Right lobe of liver (tissue), 6 donors: ENCODE results near the gene A3GALT2. TPM values are rescaled to one million over a fixed set of nuclear protein-coding genes. Genes with fewer than 3 reads are reported as not detected.

ENCODE experiments used
- ATAC-seq, 4 donors: fragments of 200-7000 bp; cut with Tn5 transposase; one replicate each; pipeline ENCODE4 v1.9.1; 2020; ENCODE audit warnings: mild to moderate bottlenecking in 4 of 4, moderate library complexity in 4 of 4
- DNase-seq, 3 donors: peaks; one replicate each; pipeline ENCODE4 v3.0.0-alpha.2; 2020
- H3K27ac ChIP-seq, 3 donors: fragments of 200-600 bp; one replicate each; pipeline ENCODE4 v1.8.0; 2022
- H3K27me3 ChIP-seq, 2 donors: fragments of 200-600 bp; one replicate each; pipeline ENCODE4 v1.8.0; 2022
- H3K36me3 ChIP-seq, 4 donors: fragments of 200-600 bp; sonication (generic) in 1 of 4; one replicate each; pipeline versions ENCODE4 v1.5.1 to v1.8.0; 2017 to 2022; ENCODE audit warnings: control low read depth in 1 of 4
- H3K4me1 ChIP-seq, 4 donors: fragments of 200-600 bp; sonication (generic) in 1 of 4; one replicate each; pipeline versions ENCODE4 v1.5.1 to v1.8.0; 2017 to 2022; ENCODE audit warnings: control low read depth in 1 of 4
- H3K4me3 ChIP-seq, 3 donors: fragments of 200-600 bp; one replicate each; pipeline ENCODE4 v1.8.0; 2022
- H3K9me3 ChIP-seq, 4 donors: fragments of 200-600 bp; sonication (generic) in 1 of 4; one replicate each; pipeline versions ENCODE4 v1.5.1 to v1.8.0; 2017 to 2022; ENCODE audit warnings: control low read depth in 1 of 4
- POLR2A ChIP-seq: fragments of 450-650 bp; IDR thresholded peaks from one replicate; pipeline ENCODE4 v1.6.1; 2017; ENCODE audit warnings: antibody characterized with exemption, mild to moderate bottlenecking
- WGBS: methylation state at CpG from one replicate; pipeline ENCODE4 v1.1.6; 2018; ENCODE audit warnings: low coverage, low lambda C conversion rate; ENCODE audit not compliant: insufficient coverage; ENCODE audit errors: missing lambda C conversion rate; 5-methylcytosine and 5-hydroxymethylcytosine counted together
- intact Hi-C, 2 donors: fragments of 100-400 bp; cut with DNase I; formaldehyde crosslinking; loops; one replicate each; pipeline versions ENCODE4 v1.11.2 to v1.14.1; 2022
- total RNA-seq, 6 experiments: library from RNA; depleted of rRNA in 2 of 6; stranded (reverse); fragments of >200 nt in 2 of 6; fragmentation: NEBNext Ultra II Directional in 3 of 6; extraction: Animal tissue kit (Norgen Biotek cat#: 25700) in 3 of 6; gene quantifications; one replicate each; pipeline versions ENCODE4 v1.1.0 to v1.2.4, GENCODE V29; 2016 to 2023
- TF ChIP-seq, protein P1 (sequence below), 4 donors: fragments of 200-600 bp in 3 of 4; fragments of 450-650 bp in 1 of 4; IDR thresholded peaks; one replicate each; pipeline versions ENCODE4 v1.5.1 to v1.8.0; 2016 to 2022; ENCODE audit warnings: antibody characterized with exemption in 4 of 4, mild to moderate bottlenecking in 2 of 4
- donor health status: DM: no; HTN: yes; CAD: no.
- donor health status: DM: no; HTN: no; CAD: no.
- donor health status: DM: no; HTN: no; CAD: no.
- donor health status: DM: no; HTN: yes; CAD: no.
- donor health status: DM: no; HTN: yes; CAD: no.

A3GALT2 gene
- total RNA-seq, 6 experiments from 2014 or later: not detected

DNA sequence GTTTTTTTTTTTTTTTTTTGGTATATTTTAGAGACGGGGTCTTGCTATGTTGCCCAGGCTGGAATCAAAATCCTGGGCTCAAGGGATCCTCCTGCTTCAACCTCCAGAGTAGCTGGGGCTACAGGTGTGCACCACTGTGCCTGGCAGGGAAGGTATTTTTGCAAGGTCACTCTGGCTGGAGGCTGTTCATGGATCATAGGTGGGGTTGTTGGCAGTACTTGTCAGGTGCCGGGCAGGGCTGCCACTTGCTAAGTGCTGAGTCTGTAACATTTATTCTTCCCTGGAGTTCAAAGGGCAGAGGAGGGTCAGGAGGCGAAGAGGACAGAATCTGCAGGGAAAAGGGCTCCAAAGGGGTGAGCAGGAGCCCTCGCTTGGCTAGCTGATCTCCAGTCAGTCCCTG, 24.1 kb downstream of the A3GALT2 start:
- Histone ChIP-seq H3K27me3 (no peaks in the 10 kb centered on the region), H3K4me3 (no peak overlapping the region), H3K4me1 (peaks cover 0 to 47% (median 8%) of the 10 kb centered on the region in 4 donors), H3K9me3 (no peaks in the 10 kb centered on the region), H3K27ac (peak overlapping the region in 1 of 3 donors; percentile 69), H3K36me3 (peaks cover 0 to 7% (median 0%) of the 10 kb centered on the region in 4 donors)
- intact Hi-C loops: loop anchor here (5.0 to 10.0 kb wide), 3 partner anchors 70 to 168 kb away; no protein-coding TSS in a partner anchor
- DNase-seq (peak; percentile 53 to 88 (median 85)), ATAC-seq (peak; percentile 60 to 76 (median 66))
- no peak for TF ChIP-seq POLR2A
- TF ChIP-seq, protein P1, sequence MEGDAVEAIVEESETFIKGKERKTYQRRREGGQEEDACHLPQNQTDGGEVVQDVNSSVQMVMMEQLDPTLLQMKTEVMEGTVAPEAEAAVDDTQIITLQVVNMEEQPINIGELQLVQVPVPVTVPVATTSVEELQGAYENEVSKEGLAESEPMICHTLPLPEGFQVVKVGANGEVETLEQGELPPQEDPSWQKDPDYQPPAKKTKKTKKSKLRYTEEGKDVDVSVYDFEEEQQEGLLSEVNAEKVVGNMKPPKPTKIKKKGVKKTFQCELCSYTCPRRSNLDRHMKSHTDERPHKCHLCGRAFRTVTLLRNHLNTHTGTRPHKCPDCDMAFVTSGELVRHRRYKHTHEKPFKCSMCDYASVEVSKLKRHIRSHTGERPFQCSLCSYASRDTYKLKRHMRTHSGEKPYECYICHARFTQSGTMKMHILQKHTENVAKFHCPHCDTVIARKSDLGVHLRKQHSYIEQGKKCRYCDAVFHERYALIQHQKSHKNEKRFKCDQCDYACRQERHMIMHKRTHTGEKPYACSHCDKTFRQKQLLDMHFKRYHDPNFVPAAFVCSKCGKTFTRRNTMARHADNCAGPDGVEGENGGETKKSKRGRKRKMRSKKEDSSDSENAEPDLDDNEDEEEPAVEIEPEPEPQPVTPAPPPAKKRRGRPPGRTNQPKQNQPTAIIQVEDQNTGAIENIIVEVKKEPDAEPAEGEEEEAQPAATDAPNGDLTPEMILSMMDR (IDR thresholded peaks at IDR 0.05): no peak
- WGBS: 33% methylated on average over 4 of the region's 4 CpGs

DNA sequence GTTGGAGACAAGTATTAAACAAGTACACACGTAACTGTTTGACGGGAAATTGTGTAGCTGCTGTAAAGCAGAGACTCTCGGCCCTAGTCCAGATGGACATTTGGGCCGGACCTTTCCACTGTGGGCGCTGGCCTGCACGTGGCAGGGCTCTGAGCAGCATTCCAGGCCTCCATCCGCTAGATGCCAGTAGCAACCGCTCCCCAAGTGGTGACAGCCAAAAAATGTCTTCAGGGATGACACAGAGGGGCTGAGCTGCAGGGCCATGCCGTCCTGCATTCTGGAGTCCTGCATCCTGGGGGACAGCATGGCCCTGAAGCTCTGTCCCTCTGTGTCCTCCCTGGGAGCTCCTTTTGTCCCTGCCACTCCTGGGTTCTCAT, 24.8 kb downstream of the A3GALT2 start:
- WGBS: 31% methylated on average over 6 of the region's 9 CpGs
- Histone ChIP-seq H3K4me3 (no peak overlapping the region), H3K27ac (peak overlapping the region in 2 of 3 donors; percentile 12 to 69), H3K27me3 (no peaks in the 10 kb centered on the region), H3K36me3 (peaks cover 0 to 7% (median 0%) of the 10 kb centered on the region in 4 donors), H3K9me3 (no peaks in the 10 kb centered on the region), H3K4me1 (peaks cover 0 to 42% (median 8%) of the 10 kb centered on the region in 4 donors)
- intact Hi-C loops: loop anchor here (5.0 to 10.0 kb wide), 3 partner anchors 71 to 169 kb away; no protein-coding TSS in a partner anchor
- TF ChIP-seq POLR2A: no peak
- TF ChIP-seq, protein P1 (IDR thresholded peaks at IDR 0.05): peak in 1 of 4 donors; percentile 19
- ATAC-seq: peak; percentile 68 to 81 (median 78)
- DNase-seq: peak; percentile 62 to 87 (median 84)

DNA sequence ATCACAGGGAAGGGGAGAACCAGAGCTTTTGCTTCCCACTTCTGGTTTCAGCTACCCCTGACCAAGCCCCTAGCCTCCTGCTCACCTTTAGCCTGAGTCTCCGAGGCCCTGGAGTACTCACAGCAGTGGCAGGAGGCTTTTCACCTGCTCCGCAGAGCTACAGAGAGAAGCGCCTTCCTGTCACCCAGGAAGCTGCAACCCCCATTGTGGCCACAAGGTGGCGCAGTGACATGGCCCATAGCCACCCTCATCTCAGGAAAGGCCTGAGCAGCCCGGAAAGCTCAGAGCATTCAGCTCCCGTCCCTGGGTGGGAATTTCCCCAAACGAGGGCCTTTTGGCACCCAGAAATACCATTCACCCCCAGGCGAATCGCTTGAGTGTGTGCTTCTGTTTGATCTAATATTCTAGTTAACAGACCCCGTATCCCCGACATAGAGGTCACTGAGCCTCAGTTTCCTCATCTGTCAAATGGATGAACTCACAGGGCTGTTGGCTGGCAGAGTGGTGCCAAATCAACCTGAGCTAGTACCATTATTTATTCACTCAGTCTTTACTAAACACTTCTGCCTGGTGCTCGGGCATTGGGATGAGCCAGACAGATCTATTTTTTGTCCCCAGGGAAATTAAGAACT, 25.3 kb downstream of the A3GALT2 start:
- TF ChIP-seq POLR2A: no peak
- TF ChIP-seq, protein P1 (IDR thresholded peaks at IDR 0.05): peak; percentile 92 to 98 (median 96)
- H3K27ac ChIP-seq: peak overlapping the region in 2 of 3 donors; percentile 12 to 69
- H3K27me3 ChIP-seq: no peaks in the 10 kb centered on the region
- intact Hi-C loops: loop anchor here (5.0 to 10.0 kb wide), 3 partner anchors 72 to 169 kb away; no protein-coding TSS in a partner anchor
- WGBS: 21% methylated on average over 9 of the region's 12 CpGs
- peak; percentile 86 to 89 (median 87) for DNase-seq
- H3K4me1 ChIP-seq: peaks cover 0 to 37% (median 8%) of the 10 kb centered on the region in 4 donors
- ATAC-seq: peak; percentile 86 to 90 (median 86)
- no peaks in the 10 kb centered on the region for H3K9me3 ChIP-seq
- H3K36me3 ChIP-seq: peaks cover 0 to 7% (median 0%) of the 10 kb centered on the region in 4 donors
- H3K4me3 ChIP-seq: no peak overlapping the region

DNA sequence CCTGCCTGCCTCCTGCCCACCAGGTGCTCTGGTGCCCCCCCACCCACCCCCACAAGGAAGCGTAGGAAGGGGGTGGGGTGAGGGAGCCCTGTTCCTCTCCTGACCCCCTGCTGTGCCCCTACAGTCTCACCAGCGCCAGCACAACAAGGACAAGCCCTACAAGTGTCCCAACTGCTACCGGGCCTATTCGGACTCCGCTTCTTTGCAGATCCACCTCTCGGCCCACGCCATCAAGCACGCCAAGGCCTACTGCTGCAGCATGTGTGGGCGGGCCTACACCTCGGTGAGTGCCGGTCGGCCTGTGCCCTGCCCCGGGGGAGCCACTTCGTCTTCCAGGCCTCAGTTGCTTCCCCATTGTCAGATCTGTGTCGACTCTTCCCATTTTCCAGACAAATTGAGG, 25.9 kb downstream of the A3GALT2 start:
- Histone ChIP-seq H3K27me3 (no peaks in the 10 kb centered on the region), H3K4me1 (peaks cover 0 to 34% (median 8%) of the 10 kb centered on the region in 4 donors), H3K36me3 (peaks cover 0 to 7% (median 0%) of the 10 kb centered on the region in 4 donors), H3K27ac (peak overlapping the region in 1 of 3 donors; percentile 69), H3K4me3 (no peak overlapping the region), H3K9me3 (no peaks in the 10 kb centered on the region)
- WGBS: 69% methylated on average over 12 of the region's 15 CpGs
- DNase-seq (peak in 2 of 3 donors; percentile 47 to 55), ATAC-seq (no peak)
- intact Hi-C loops: loop anchor here (5.0 to 10.0 kb wide), 3 partner anchors 72 to 170 kb away; no protein-coding TSS in a partner anchor
- TF ChIP-seq, protein P1 (IDR thresholded peaks at IDR 0.05): no peak
- no peak for TF ChIP-seq POLR2A
